NCI-H1417 treated with DMSO at 0.1 percent for 48 hours (cell line): ENCODE measurements around the gene YWHAG.
"Not testable (repeated sequence)": the region's sequence is repeated elsewhere in the genome, so short reads cannot be mapped to it uniquely, and the experiment has no call there.

Experiments used
- DNase-seq: peaks from one replicate; lab custom pipeline; 2025; lab: John Stamatoyannopoulos, UW

Gene YWHAG

GRCh38 chr7:76318488-76319353, 40.1 kb downstream of the YWHAG start:
- DNase-seq: peak; percentile 35

GRCh38 chr7:76317782-76318487, 40.9 kb downstream of the YWHAG start:
- DNase-seq: peak; percentile 91

GRCh38 chr7:76316984-76317781, 41.6 kb downstream of the YWHAG start:
- no peak for DNase-seq

GRCh38 chr7:76315364-76315763, 43.4 kb downstream of the YWHAG start:
- DNase-seq: no peak

- not testable (repeated sequence) for DNase-seq
Measured at GRCh38 chr7:76314740-76315139, 44.1 kb downstream of the YWHAG start.

- DNase-seq: peak; percentile 52
Measured at GRCh38 chr7:76314042-76314721, 44.6 kb downstream of the YWHAG start.

- DNase-seq: not testable (repeated sequence)
Measured at GRCh38 chr7:76311838-76312237, 47.0 kb downstream of the YWHAG start.

- DNase-seq: peak; percentile 37
Measured at GRCh38 chr7:76310102-76310957, 48.5 kb downstream of the YWHAG start.

- not testable (repeated sequence) for DNase-seq
Measured at GRCh38 chr7:76309341-76310101, 49.3 kb downstream of the YWHAG start.

- DNase-seq: not testable (repeated sequence)
Measured at GRCh38 chr7:76308874-76309273, 49.9 kb downstream of the YWHAG start.

- DNase-seq: no peak
Measured at GRCh38 chr7:76304888-76305375, 53.9 kb downstream of the YWHAG start.

GRCh38 chr7:76303202-76304147, 55.3 kb downstream of the YWHAG start:
- peak; percentile 18 for DNase-seq

GRCh38 chr7:76302347-76303201, 56.2 kb downstream of the YWHAG start, which contains the start of gene HSPB1:
Gene HSPB1 (plus strand): TSS chr7:76302673. CDS start chr7:76302713, 40 bp downstream.
- peak; percentile 57 for DNase-seq

GRCh38 chr7:76301000-76301399, 57.8 kb downstream of the YWHAG start:
- DNase-seq: no peak

GRCh38 chr7:76300166-76300731, 58.5 kb downstream of the YWHAG start:
- DNase-seq: no peak

- no peak for DNase-seq
Measured at GRCh38 chr7:76296743-76297740, 61.7 kb downstream of the YWHAG start.
